OCI-LY1 (cell line): ENCODE data around the gene TAS2R13.

Experiments used
- H2AFZ ChIP-seq: fragments of 200-600 bp; sonication (generic), shearing (Covaris generic); 2 replicates; pipeline ENCODE4 v1.6.0; 2014; ENCODE audit warnings: antibody characterized with exemption, mild to moderate bottlenecking, low read length
- H3F3A ChIP-seq: fragments of 200-600 bp; sonication (generic), shearing (Covaris generic); 2 replicates; pipeline ENCODE4 v1.6.0; 2014; ENCODE audit warnings: mild to moderate bottlenecking, antibody characterized with exemption, low read length, moderate library complexity; ENCODE audit not compliant: insufficient read depth
- H3K27ac ChIP-seq: fragments of 200-600 bp; sonication (generic); 2 replicates; pipeline ENCODE4 v1.5.1; 2014; ENCODE audit warnings: low read length, mixed run types, mild to moderate bottlenecking, low read depth; ENCODE audit not compliant: poor library complexity, severe bottlenecking
- H3K27me3 ChIP-seq: fragments of 200-600 bp; sonication (generic); 2 replicates; pipeline ENCODE4 v1.6.0; 2014; ENCODE audit warnings: antibody characterized with exemption, mild to moderate bottlenecking, low read length, moderate library complexity; ENCODE audit not compliant: insufficient read depth
- H3K36me3 ChIP-seq: fragments of 200-600 bp; sonication (generic); 2 replicates; pipeline ENCODE4 v1.6.1; 2014; ENCODE audit warnings: mild to moderate bottlenecking, antibody characterized with exemption, low read length, moderate library complexity, mixed read lengths; ENCODE audit not compliant: insufficient read depth
- H3K4me1 ChIP-seq: fragments of 200-600 bp; sonication (generic); 2 replicates; pipeline ENCODE4 v1.5.1; 2014; ENCODE audit warnings: mild to moderate bottlenecking, low read length, moderate library complexity; ENCODE audit not compliant: insufficient read depth, severe bottlenecking
- H3K4me2 ChIP-seq: fragments of 200-600 bp; sonication (generic), shearing (Covaris generic); 2 replicates; pipeline ENCODE4 v1.6.1; 2014; ENCODE audit warnings: low read length
- H3K4me3 ChIP-seq: fragments of 200-600 bp; sonication (generic); 2 replicates; pipeline ENCODE4 v1.5.1; 2014; ENCODE audit warnings: low read length, low read depth, mild to moderate bottlenecking, mixed read lengths; ENCODE audit not compliant: poor library complexity, severe bottlenecking
- H3K79me2 ChIP-seq: fragments of 200-600 bp; shearing (Covaris generic); 2 replicates; pipeline ENCODE4 v1.6.1; 2016; ENCODE audit warnings: mixed run types, low read length, mixed read lengths; ENCODE audit not compliant: insufficient read depth
- H3K9ac ChIP-seq: fragments of 200-600 bp; sonication (generic), shearing (Covaris generic); 2 replicates; pipeline ENCODE4 v1.6.1; 2014; ENCODE audit warnings: mild to moderate bottlenecking, low read length, mixed read lengths
- H3K9me2 ChIP-seq: fragments of 200-600 bp; sonication (generic), shearing (Covaris generic); 2 replicates; pipeline ENCODE4 v1.6.1; 2014; ENCODE audit warnings: low read depth, mild to moderate bottlenecking, low read length, mixed read lengths
- H3K9me3 ChIP-seq: fragments of 200-600 bp; shearing (Covaris generic); 2 replicates; pipeline ENCODE4 v1.6.1; 2014; ENCODE audit warnings: low read length, mixed read lengths
- H4K20me1 ChIP-seq: fragments of 200-600 bp; sonication (generic), shearing (Covaris generic); 2 replicates; pipeline ENCODE4 v1.6.0; 2016; ENCODE audit warnings: mild to moderate bottlenecking, low read length; ENCODE audit not compliant: insufficient read depth
- EZH2 ChIP-seq: fragments of 200-600 bp; sonication (generic), shearing (Covaris generic); IDR thresholded peaks from 2 replicates; pipeline ENCODE4 v1.8.0; 2017; ENCODE audit warnings: borderline replicate concordance, mixed run types, mild to moderate bottlenecking, antibody characterized with exemption, low read length, moderate library complexity, mixed read lengths
- TF ChIP-seq, protein P1 (sequence below): fragments of 200-600 bp; sonication (generic), shearing (Covaris generic); IDR thresholded peaks from 2 replicates; pipeline ENCODE4 v1.5.1; 2017; ENCODE audit warnings: mild to moderate bottlenecking, antibody characterized with exemption, low read length, moderate library complexity, mixed read lengths

The TAS2R13 gene

DNA sequence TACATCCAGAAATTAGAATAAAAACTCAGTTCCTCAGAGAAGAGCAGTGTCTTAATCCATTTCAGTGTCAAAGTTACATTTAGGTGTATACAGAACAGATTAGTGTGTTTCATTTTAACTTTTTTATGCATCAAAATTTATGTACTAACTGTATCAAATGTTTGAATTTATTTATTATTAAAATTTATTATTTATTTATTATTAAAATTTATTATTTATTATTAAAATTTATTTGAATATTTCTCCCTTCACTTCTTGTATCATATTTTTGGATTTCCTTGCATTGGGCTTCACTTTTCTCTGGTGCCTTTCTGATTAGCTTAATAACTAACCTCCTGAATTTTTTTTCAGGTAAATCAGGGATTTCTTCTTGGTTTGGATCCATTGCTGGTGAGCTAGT is 32.0 kb upstream of the TAS2R13 start:
- Histone ChIP-seq H3K27ac (no peak overlapping the region), H3K79me2 (no peaks in the 10 kb centered on the region), H3F3A (no peaks in the 10 kb centered on the region), H2AFZ (no peak overlapping the region), H3K9ac (no peak overlapping the region), H3K4me3 (no peak overlapping the region), H3K36me3 (no peaks in the 10 kb centered on the region), H3K9me2 (no peaks in the 10 kb centered on the region; the same call in 1 of the 2 replicates), H3K4me1 (peaks cover 7% of the 10 kb centered on the region), H3K9me3 (no peaks in the 10 kb centered on the region), H3K4me2 (no peak overlapping the region), H3K27me3 (no peaks in the 10 kb centered on the region), H4K20me1 (no peaks in the 10 kb centered on the region)
- no peak for TF ChIP-seq EZH2
- TF ChIP-seq, protein P1, sequence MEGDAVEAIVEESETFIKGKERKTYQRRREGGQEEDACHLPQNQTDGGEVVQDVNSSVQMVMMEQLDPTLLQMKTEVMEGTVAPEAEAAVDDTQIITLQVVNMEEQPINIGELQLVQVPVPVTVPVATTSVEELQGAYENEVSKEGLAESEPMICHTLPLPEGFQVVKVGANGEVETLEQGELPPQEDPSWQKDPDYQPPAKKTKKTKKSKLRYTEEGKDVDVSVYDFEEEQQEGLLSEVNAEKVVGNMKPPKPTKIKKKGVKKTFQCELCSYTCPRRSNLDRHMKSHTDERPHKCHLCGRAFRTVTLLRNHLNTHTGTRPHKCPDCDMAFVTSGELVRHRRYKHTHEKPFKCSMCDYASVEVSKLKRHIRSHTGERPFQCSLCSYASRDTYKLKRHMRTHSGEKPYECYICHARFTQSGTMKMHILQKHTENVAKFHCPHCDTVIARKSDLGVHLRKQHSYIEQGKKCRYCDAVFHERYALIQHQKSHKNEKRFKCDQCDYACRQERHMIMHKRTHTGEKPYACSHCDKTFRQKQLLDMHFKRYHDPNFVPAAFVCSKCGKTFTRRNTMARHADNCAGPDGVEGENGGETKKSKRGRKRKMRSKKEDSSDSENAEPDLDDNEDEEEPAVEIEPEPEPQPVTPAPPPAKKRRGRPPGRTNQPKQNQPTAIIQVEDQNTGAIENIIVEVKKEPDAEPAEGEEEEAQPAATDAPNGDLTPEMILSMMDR: no peak

DNA sequence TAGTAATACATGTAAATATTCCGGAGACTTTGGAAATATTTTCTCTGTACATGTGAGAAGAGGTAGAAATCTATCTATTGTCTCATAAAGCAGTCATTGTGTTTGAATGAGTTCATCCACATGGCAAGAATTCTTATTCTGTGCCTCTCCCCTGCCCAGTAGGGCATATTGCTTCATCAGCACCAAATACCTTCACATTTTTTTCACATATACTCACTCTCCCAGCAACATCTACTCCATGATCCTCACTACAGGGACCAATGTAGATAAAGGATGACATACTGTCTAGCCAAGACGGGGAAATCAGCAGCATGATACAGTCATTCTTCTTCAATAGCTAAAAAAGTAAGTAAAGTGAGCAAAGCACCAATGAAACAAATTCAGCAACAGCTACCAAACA is 31.0 kb upstream of the TAS2R13 start:
- H3K9ac ChIP-seq: no peak overlapping the region
- no peaks in the 10 kb centered on the region for H3K79me2 ChIP-seq
- no peaks in the 10 kb centered on the region for H3K9me3 ChIP-seq
- no peaks in the 10 kb centered on the region; the same call in 1 of the 2 replicates for H3K9me2 ChIP-seq
- H3K4me1 ChIP-seq: peaks cover 7% of the 10 kb centered on the region
- no peaks in the 10 kb centered on the region for H3F3A ChIP-seq
- no peak overlapping the region for H3K4me3 ChIP-seq
- H3K27me3 ChIP-seq: no peaks in the 10 kb centered on the region
- H4K20me1 ChIP-seq: no peaks in the 10 kb centered on the region
- H3K4me2 ChIP-seq: no peak overlapping the region
- no peaks in the 10 kb centered on the region for H3K36me3 ChIP-seq
- TF ChIP-seq EZH2: no peak
- TF ChIP-seq, protein P1: no peak
- no peak overlapping the region for H2AFZ ChIP-seq
- H3K27ac ChIP-seq: no peak overlapping the region

DNA sequence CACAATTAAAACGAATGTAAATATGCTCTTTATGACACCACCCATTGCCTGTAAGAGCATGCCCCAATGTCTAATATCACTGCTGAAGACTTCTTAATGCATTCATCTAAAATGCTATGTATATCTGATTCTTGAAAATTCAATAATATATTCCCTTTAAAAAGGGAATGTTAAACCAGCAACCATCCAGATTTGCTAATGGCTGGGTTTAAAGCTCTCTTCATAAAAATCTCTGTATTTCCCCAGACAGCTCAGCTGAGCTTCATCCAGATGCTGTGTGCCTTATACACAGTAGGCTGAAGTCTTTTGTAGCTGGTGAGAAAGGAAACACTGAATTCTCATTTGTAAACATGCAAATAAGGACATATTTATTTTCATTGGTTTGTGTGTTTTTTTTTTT is 29.8 kb upstream of the TAS2R13 start, which contains the start of gene TAS2R14:
Gene TAS2R14, minus strand, starts transcription at position 101 of the 400 bp plus-strand sequence. Its CDS starts 56 bp downstream, at position 45.
- H3K27me3 ChIP-seq: no peaks in the 10 kb centered on the region
- H3K9ac ChIP-seq: no peak within 1 kb of the TSS
- H3K9me2 ChIP-seq: no peaks in the 10 kb centered on the region; the same call in 1 of the 2 replicates

More for the DNA sequence above, 29.8 kb upstream of the TAS2R13 start, which contains the start of gene TAS2R14:
- Histone ChIP-seq H3F3A (no peaks in the 10 kb centered on the region), H3K9me3 (no peaks in the 10 kb centered on the region), H3K79me2 (no peaks in the 10 kb centered on the region), H3K4me2 (no peak within 1 kb of the TSS), H3K4me3 (no peak within 1 kb of the TSS), H3K36me3 (no peaks in the 10 kb centered on the region), H4K20me1 (no peaks in the 10 kb centered on the region), H3K27ac (no peak within 1 kb of the TSS), H2AFZ (no peak within 1 kb of the TSS), H3K4me1 (peaks cover 7% of the 10 kb centered on the region)
- TF ChIP-seq EZH2: no peak
- TF ChIP-seq, protein P1: no peak
